Measurements from ENCODE around the gene ITGA3.
A peak's percentile ranks its signal among the peaks of the same experiment; 100 is the strongest.

ITGA3 gene

GRCh38 chr17:50129728-50130558, 74.0 kb downstream of the ITGA3 start, which contains the start of gene SAMD14:
Gene SAMD14 (minus strand): TSS chr17:50130160. CDS start chr17:50124959, 5,201 bp downstream.
- DNase-seq (ENCODE audit: low spot score): peak; percentile 45

- no peak for DNase-seq (ENCODE audit: low spot score)
These were observed 74.8 kb downstream of the ITGA3 start for GRCh38 chr17:50130559-50131305.

GRCh38 chr17:50132104-50132794, 76.3 kb downstream of the ITGA3 start:
- DNase-seq (ENCODE audit: low spot score): no peak

DNA sequence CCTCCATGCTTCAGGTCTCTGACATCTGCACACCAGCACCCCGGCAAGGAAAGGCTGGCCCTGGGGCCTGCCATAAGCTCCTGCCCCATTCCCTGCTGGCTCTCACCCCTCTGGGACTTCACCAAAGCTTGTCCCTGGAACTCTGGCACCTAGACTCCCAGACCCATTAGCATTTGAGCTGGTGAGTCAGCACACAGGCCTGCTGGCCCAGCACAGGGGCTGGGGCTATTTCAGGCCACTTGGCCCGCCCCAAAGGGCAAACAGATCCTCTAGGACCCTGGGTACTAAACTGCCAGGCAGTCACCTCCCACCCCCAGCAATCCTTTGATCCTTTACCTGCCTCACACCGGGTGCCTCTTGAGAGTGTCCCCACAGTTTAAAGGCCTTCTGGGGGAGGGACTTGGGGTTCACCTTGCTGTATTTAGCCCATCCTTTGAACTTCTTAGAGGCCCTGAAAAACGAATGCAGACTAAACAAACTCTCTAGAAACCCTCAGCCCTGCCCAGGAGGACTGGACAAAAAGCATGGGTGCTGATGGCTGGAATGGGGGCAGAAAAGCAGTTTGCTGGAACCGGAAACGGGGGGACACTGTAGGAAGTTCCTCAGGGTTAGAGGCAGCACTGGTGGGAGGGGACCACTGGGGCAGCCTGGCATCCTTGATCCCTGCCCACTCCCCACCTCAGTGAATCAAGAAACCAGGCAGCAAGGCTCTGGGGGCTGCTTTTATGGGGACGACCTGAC, 77.3 kb downstream of the ITGA3 start:
- peak; percentile 65 for DNase-seq (ENCODE audit: low spot score)

GRCh38 chr17:50133769-50134099, 77.8 kb downstream of the ITGA3 start:
- DNase-seq (ENCODE audit: low spot score): no peak

DNA sequence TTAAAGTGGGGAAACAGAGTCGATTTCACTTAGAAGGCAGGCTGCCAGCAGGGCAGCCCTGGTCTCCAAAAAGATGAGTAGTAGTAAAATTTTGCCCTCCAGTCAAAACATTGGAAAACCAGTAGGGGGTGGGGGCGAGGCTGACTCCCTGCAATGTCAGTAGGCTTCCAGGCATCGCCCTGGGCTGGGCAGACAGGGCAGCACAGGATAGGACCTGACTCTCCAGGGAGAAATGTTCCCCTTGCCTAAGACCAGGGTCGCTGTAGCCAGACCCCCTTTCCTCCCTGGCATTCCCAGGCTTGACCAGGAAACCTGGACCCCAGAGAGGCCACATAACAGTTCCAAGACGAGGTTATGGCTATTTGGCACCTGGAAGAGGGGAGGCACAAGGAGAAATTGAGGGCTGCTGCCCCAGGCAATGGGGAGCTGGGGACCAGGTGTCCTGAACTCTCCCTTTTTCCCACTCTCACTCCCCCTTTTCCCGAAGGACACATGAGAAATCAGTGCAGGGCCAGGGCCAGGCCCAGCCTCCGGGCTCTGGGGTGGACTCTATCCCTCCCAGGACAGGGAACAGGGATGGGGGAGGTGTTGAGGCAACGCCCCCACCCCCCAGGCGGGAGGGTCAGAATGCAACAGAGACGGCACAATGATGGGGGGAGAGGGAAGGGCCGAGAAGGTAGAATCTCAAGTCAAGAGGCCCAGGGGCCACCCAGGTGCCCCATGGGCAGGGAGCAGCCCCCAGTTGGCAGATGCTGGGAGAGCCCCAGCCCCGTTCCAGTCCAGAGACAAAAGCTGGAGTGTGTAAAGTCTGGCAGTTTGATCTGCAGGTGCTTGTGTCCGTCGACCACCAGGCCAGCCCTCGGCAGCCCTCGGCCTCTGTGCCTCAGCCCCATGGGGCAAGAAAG, 78.5 kb downstream of the ITGA3 start:
- no peak for DNase-seq (ENCODE audit: low spot score)

DNA sequence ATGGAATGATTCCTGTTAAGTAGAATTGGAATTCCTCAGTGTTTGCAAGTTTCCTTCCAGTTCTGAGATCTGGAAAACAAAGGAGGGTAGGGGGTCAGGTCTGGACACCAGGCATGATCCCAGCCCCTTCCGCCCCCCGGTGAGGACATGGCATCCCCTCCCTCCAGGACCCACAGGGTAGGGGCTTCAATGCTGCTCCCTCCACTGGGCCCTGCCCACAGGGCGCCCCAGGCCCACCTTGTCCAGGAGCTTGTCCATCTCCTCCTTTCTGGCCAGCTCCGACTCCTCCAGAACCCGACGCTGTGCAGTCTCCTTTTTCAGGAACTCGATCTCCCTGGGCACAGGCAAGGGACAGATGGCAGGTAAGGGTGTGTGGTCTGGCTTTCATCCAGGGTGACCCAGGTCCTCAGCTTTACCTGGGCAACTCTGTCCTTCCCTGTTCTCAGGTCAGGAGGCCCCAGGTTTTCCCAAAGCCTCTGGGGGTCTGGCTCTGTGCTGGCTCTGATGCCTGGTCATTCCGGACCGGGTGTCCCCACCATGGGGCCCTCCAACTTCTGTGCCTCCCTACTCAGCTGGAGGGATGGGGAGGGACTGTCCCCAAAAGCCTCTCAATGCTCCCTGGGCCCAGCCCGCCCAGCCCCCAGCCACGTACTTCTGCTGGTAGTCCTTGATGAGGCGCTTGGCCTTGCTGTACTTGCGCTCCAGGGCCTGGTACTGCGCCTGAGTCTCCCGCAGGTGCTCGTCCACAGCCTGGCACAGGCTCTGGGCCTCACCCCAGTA, 79.6 kb downstream of the ITGA3 start:
- no peak for DNase-seq (ENCODE audit: low spot score)

GRCh38 chr17:50136096-50136687, 80.3 kb downstream of the ITGA3 start:
- no peak for DNase-seq (ENCODE audit: low spot score)

GRCh38 chr17:50137042-50137441, 81.1 kb downstream of the ITGA3 start:
- DNase-seq (ENCODE audit: low spot score): no peak

DNA sequence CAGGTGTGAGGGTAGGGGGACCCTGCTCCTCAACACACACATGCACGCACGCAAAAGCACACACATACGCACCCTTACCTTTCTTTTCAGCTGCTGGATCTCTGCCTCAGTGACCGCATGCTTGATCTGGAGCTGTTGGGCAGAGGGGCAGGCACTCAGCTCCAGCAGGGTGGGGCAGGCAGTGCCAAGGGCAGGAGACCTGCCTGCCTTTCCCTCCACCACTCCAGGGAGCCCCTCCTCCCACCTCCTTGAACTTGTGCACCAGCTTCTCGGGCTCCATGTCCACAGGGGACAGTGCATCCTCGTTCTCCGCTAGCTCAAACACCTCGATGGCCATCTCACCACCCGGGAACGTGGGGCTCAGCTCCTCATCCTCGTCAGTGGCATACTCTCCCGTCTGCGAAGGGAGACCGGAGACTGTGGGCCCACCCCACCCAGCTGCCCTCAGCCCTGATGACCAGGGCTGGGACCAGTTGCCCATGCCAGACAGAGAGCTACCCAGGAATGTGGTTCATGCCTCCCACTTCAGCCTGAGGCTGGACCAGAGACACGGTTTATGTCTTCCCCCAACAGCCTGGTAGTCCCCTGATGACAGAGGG, 83.4 kb downstream of the ITGA3 start:
- no peak for DNase-seq (ENCODE audit: low spot score)
